SK-N-SH treated with all-trans-retinoic acid at 6 μM for 48 hours (cell line): ENCODE data around the gene CCDC69.

Experiments
- ATAC-seq: fragments of 200-7000 bp; cut with Tn5 transposase; 3 replicates; pipeline ENCODE4 v1.9.1; 2020; ENCODE audit warnings: mild to moderate bottlenecking, moderate library complexity
- BACH2 ChIP-seq: fragments of 250-450 bp; sonication (Bioruptor Pico); IDR thresholded peaks from 2 replicates; pipeline ENCODE4 v1.9.0; 2021; ENCODE audit warnings: mild to moderate bottlenecking, borderline replicate concordance
- CREB5 ChIP-seq: fragments of 250-450 bp; sonication (Bioruptor Pico); IDR thresholded peaks from 2 replicates; pipeline ENCODE4 v1.5.1; 2020; ENCODE audit warnings: low read depth, mild to moderate bottlenecking, moderate library complexity
- CSRNP3 ChIP-seq: fragments of 250-450 bp; sonication (Bioruptor Pico); IDR thresholded peaks from 2 replicates; pipeline ENCODE4 v1.5.1; 2021; ENCODE audit warnings: mild to moderate bottlenecking, moderate library complexity
- GLIS3 ChIP-seq: fragments of 250-450 bp; sonication (Bioruptor Pico); IDR thresholded peaks from 2 replicates; pipeline ENCODE4 v1.5.0; 2020; ENCODE audit warnings: mild to moderate bottlenecking, moderate library complexity
- ISL1 ChIP-seq: fragments of 250-450 bp; sonication (Bioruptor Pico); IDR thresholded peaks from 2 replicates; pipeline ENCODE4 v2.1.2; 2022; ENCODE audit warnings: mild to moderate bottlenecking, moderate library complexity
- OSR1 ChIP-seq: fragments of 250-450 bp; sonication (Bioruptor Pico); IDR thresholded peaks from 2 replicates; pipeline ENCODE4 v1.8.0; 2022; ENCODE audit warnings: moderate library complexity, mild to moderate bottlenecking, inconsistent platforms
- PATZ1 ChIP-seq: fragments of 250-450 bp; sonication (Bioruptor Pico); IDR thresholded peaks from 2 replicates; pipeline ENCODE4 v1.8.0; 2020; ENCODE audit warnings: mild to moderate bottlenecking, moderate library complexity, borderline replicate concordance
- POU6F1 ChIP-seq: fragments of 250-450 bp; sonication (Bioruptor Pico); IDR thresholded peaks from 2 replicates; pipeline ENCODE4 v1.8.0; 2021; ENCODE audit warnings: low read depth, mild to moderate bottlenecking, moderate library complexity, borderline replicate concordance
- PPARA ChIP-seq: fragments of 250-450 bp; sonication (Bioruptor Pico); IDR thresholded peaks from 2 replicates; pipeline ENCODE4 v1.5.0; 2020; ENCODE audit warnings: mild to moderate bottlenecking, borderline replicate concordance
- RARB ChIP-seq: fragments of 250-450 bp; sonication (Bioruptor Pico); IDR thresholded peaks from 2 replicates; pipeline ENCODE4 v1.8.0; 2021; ENCODE audit warnings: mild to moderate bottlenecking, moderate library complexity
- SNAI2 ChIP-seq: fragments of 250-450 bp; sonication (Bioruptor Pico); IDR thresholded peaks from 2 replicates; pipeline ENCODE4 v1.5.0; 2020; ENCODE audit warnings: mild to moderate bottlenecking, moderate library complexity
- TCF4 ChIP-seq: fragments of 250-450 bp; sonication (Bioruptor Pico); IDR thresholded peaks from 2 replicates; pipeline ENCODE4 v1.8.0; 2021; ENCODE audit warnings: mild to moderate bottlenecking, moderate library complexity, borderline replicate concordance
- TOX ChIP-seq: fragments of 250-450 bp; sonication (Bioruptor Pico); IDR thresholded peaks from 2 replicates; pipeline ENCODE4 v1.8.0; 2021; ENCODE audit warnings: mild to moderate bottlenecking, moderate library complexity, borderline replicate concordance
- TSHZ2 ChIP-seq: fragments of 250-450 bp; sonication (Bioruptor Pico); IDR thresholded peaks from 2 replicates; pipeline ENCODE4 v1.5.0; 2020; ENCODE audit warnings: mild to moderate bottlenecking, moderate library complexity
- ZC3H10 ChIP-seq: fragments of 250-450 bp; sonication (Bioruptor Pico); IDR thresholded peaks from 2 replicates; pipeline ENCODE4 v1.5.1; 2021; ENCODE audit warnings: mild to moderate bottlenecking, moderate library complexity
- ZFP3 ChIP-seq: fragments of 250-450 bp; sonication (Bioruptor Pico); IDR thresholded peaks from 2 replicates; pipeline ENCODE4 v1.5.0; 2020; ENCODE audit warnings: mild to moderate bottlenecking, moderate library complexity
- ZFP30 ChIP-seq: fragments of 450-650 bp; formaldehyde crosslinking; IDR thresholded peaks from 2 replicates; pipeline ENCODE4 v1.5.0; 2022; ENCODE audit warnings: mild to moderate bottlenecking, moderate library complexity
- ZNF565 ChIP-seq: fragments of 450-650 bp; formaldehyde crosslinking; conservative IDR thresholded peaks from 2 replicates; pipeline ENCODE4 v1.5.0; 2020; ENCODE audit warnings: low read depth, mild to moderate bottlenecking, moderate library complexity
- ZNF70 ChIP-seq: fragments of 450-650 bp; formaldehyde crosslinking; IDR thresholded peaks from 2 replicates; pipeline ENCODE4 v1.5.0; 2020; ENCODE audit warnings: mild to moderate bottlenecking, moderate library complexity
- ZNF8 ChIP-seq: fragments of 450-650 bp; formaldehyde crosslinking; IDR thresholded peaks from 2 replicates; pipeline ENCODE4 v1.5.0; 2020; ENCODE audit warnings: mild to moderate bottlenecking, moderate library complexity

The CCDC69 gene

GRCh38 chr5:151227918-151228447 is 4.1 kb upstream of the CCDC69 start:
- ATAC-seq = no peak

GRCh38 chr5:151225475-151225874 is 1.6 kb upstream of the CCDC69 start:
- ATAC-seq = no peak
- no peak for TF ChIP-seq PPARA (CRISPR knock-in tag)
- TF ChIP-seq SNAI2 (CRISPR knock-in tag) = no peak
- TF ChIP-seq ZNF8 (CRISPR knock-in tag) = no peak

More at GRCh38 chr5:151227918-151228447, 4.1 kb upstream of the CCDC69 start:
- TF ChIP-seq ZFP3 (no peak), OSR1 (CRISPR knock-in tag) (no peak), PPARA (CRISPR knock-in tag) (no peak), ZC3H10 (CRISPR knock-in tag) (no peak)

GRCh38 chr5:151225071-151225470 is 1.2 kb upstream of the CCDC69 start:
- no peak for TF ChIP-seq ISL1 (CRISPR knock-in tag)
- TF ChIP-seq SNAI2 (CRISPR knock-in tag) = no peak
- TF ChIP-seq PATZ1 (CRISPR knock-in tag) = no peak
- no peak for TF ChIP-seq ZNF565 (CRISPR knock-in tag)
- no peak for TF ChIP-seq CSRNP3 (CRISPR knock-in tag)
- TF ChIP-seq TOX (CRISPR knock-in tag) = no peak
- no peak for TF ChIP-seq TSHZ2 (CRISPR knock-in tag)
- no peak for TF ChIP-seq GLIS3
- TF ChIP-seq OSR1 (CRISPR knock-in tag) = no peak
- TF ChIP-seq RARB (CRISPR knock-in tag) = no peak
- TF ChIP-seq ZFP3 = no peak
- TF ChIP-seq CREB5 (CRISPR knock-in tag) = no peak
- no peak for TF ChIP-seq ZFP30 (CRISPR knock-in tag)
- no peak for TF ChIP-seq POU6F1 (CRISPR knock-in tag)
- TF ChIP-seq BACH2 (CRISPR knock-in tag) = no peak
- TF ChIP-seq TCF4 (CRISPR knock-in tag) = no peak
- no peak for TF ChIP-seq ZNF70 (CRISPR knock-in tag)
- no peak for ATAC-seq

- ATAC-seq = no peak
- TF ChIP-seq POU6F1 (CRISPR knock-in tag) (no peak), TSHZ2 (CRISPR knock-in tag) (no peak), CREB5 (CRISPR knock-in tag) (no peak), ZNF70 (CRISPR knock-in tag) (no peak), ZNF565 (CRISPR knock-in tag) (no peak), ZFP3 (no peak), SNAI2 (CRISPR knock-in tag) (no peak)
Observed at GRCh38 chr5:151224372-151224771, 480 bp upstream of the CCDC69 start.
